ENCODE measurements around the gene DYNLT2. TPM values are rescaled to one million over a fixed set of nuclear protein-coding genes. Genes with fewer than 3 reads are reported as not detected.

The DYNLT2 gene
- total and polyA plus RNA-seq, 7 donors: 0.46 to 2.2 (median 1.9) TPM

DNA sequence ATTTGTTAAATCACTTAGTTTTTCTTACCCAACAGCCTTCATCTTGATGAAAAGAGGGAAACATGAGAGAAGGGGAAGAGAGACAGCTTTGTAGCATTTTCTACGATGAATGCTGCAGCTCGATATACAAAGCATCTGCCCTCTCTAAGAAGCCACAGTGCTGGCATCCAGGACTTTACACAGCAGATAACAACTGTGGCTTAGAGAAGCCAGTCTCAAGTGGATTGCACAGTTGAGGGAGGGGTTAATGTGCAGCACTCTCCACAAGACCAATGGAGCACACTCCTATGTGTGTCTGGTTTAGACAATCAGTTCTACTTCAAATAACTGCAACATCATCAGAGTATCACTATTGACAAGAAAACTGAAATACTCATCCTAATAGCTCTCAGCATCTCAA, 43.6 kb downstream of the DYNLT2 start:
- H3K36me3 ChIP-seq: peaks cover 5 to 70% (median 22%) of the 10 kb centered on the region in 4 donors
- no peak overlapping the region for H3K27ac ChIP-seq
- intact Hi-C loops (cut with DNase I): loop anchor here (10.0 kb wide), 1 partner anchor 753 kb away; no protein-coding TSS in a partner anchor
- 94 to 95% methylated on average over 2 of the region's 2 CpGs for WGBS, 2 donors
- TF ChIP-seq, protein P1, sequence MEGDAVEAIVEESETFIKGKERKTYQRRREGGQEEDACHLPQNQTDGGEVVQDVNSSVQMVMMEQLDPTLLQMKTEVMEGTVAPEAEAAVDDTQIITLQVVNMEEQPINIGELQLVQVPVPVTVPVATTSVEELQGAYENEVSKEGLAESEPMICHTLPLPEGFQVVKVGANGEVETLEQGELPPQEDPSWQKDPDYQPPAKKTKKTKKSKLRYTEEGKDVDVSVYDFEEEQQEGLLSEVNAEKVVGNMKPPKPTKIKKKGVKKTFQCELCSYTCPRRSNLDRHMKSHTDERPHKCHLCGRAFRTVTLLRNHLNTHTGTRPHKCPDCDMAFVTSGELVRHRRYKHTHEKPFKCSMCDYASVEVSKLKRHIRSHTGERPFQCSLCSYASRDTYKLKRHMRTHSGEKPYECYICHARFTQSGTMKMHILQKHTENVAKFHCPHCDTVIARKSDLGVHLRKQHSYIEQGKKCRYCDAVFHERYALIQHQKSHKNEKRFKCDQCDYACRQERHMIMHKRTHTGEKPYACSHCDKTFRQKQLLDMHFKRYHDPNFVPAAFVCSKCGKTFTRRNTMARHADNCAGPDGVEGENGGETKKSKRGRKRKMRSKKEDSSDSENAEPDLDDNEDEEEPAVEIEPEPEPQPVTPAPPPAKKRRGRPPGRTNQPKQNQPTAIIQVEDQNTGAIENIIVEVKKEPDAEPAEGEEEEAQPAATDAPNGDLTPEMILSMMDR (IDR thresholded peaks at IDR 0.05): no peak
- H3K27me3 ChIP-seq: no peaks in the 10 kb centered on the region
- peaks cover 0 to 33% (median 27%) of the 10 kb centered on the region in 4 donors for H3K4me1 ChIP-seq
- H3K9me3 ChIP-seq: no peaks in the 10 kb centered on the region
- H3K4me3 ChIP-seq: no peak overlapping the region
- no peak for DNase-seq

DNA sequence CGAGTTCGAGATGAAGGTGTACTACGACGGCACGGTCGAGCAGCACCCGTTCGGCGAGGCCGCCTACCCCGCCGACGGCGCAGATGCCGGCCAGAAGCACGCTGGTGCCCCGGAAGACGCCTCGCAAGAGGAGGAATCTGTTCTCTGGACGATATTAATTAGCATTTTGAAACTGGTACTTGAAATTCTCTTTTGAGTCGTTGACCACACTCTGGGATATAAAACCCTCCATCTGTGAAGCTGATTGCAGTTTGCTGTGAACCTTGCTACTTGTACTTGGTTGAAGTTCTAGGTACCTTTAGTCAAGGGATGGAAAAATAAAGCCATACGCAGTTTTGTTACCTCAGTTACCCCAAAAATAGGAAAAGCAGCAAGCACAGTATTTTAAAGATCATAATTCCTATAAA, 48.5 kb downstream of the DYNLT2 start:
- H3K9me3 ChIP-seq: no peaks in the 10 kb centered on the region
- no peak for DNase-seq
- H3K36me3 ChIP-seq: peaks cover 0 to 25% (median 5%) of the 10 kb centered on the region in 4 donors
- H3K4me1 ChIP-seq: peaks cover 0 to 54% (median 47%) of the 10 kb centered on the region in 4 donors
- peak overlapping the region; percentile 83 to 96 (median 94) for H3K4me3 ChIP-seq
- no peaks in the 10 kb centered on the region for H3K27me3 ChIP-seq
- peak overlapping the region; percentile 92 to 98 (median 98) for H3K27ac ChIP-seq
- TF ChIP-seq EP300 (IDR thresholded peaks at IDR 0.05) (no peak), POLR2AphosphoS5 (IDR thresholded peaks at IDR 0.05) (no peak), POLR2A (IDR thresholded peaks at IDR 0.05) (no peak)
- TF ChIP-seq, protein P1 (IDR thresholded peaks at IDR 0.05): no peak
- intact Hi-C loops (cut with DNase I): loop anchor here (2.0 to 10.0 kb wide), 3 partner anchors 20 to 748 kb away; partner anchors contain the start of genes DYNLT2 and ERMARD
- 2 to 3% methylated on average over 22 of the region's 22 CpGs for WGBS, 2 donors

DNA sequence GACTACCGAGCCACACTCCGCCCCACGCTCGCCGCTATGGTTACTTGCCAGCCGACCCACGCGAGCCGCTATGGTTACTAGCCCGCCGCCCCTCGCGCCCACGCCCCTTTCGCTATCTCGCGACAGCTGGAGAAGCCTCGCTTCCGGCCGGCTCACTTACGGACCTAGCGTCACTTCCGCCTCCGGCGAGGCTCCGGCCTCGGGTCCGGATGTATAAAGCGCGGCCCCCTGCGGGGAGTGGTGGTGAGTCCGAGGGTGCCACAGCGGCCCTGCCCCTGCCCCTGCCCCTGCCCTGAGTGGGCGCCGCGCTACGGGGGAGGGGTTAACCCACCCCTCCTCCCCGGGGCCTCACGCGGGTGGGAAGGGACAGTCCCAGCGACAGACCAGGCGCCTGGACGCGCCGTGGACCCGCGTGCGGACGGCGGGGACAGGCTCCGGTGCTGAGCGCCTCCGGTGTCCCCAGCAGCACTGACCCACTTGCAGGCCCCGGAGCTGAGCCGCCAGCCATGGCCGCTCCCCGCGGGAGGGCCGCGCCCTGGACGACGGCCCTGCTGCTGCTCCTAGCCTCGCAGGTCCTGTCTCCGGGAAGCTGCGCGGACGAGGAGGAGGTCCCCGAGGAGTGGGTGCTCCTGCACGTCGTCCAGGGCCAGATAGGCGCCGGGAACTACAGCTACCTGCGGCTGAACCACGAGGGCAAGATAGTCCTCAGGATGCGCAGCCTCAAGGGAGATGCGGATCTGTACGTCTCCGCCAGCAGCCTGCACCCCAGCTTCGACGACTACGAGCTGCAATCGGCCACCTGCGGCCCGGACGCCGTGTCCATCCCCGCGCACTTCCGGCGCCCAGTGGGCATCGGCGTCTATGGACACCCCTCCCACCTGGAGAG, 49.2 kb downstream of the DYNLT2 start, which contains the start of the genes C6orf120 and WDR27:
C6orf120 (plus strand) TSS at position 173 of the 886 bp plus-strand sequence; CDS start at position 507, 334 bp downstream.
WDR27 (minus strand) TSS at position 76 of the 886 bp plus-strand sequence. CDS start 13,024 bp downstream, outside the sequence.
- H3K4me1 ChIP-seq: peaks cover 0 to 54% (median 47%) of the 10 kb centered on the region in 4 donors
- peak; percentile 98 for DNase-seq
- peak within 1 kb of the TSS; percentile 92 to 98 (median 98) for H3K27ac ChIP-seq
- H3K36me3 ChIP-seq: peaks cover 0 to 18% (median 3%) of the 10 kb centered on the region in 4 donors
- H3K9me3 ChIP-seq: no peaks in the 10 kb centered on the region
- TF ChIP-seq POLR2A (IDR thresholded peaks at IDR 0.05): peak; percentile 94
- peak; percentile 95 to 99 (median 98) for TF ChIP-seq POLR2AphosphoS5 (IDR thresholded peaks at IDR 0.05)
- TF ChIP-seq, protein P1 (IDR thresholded peaks at IDR 0.05): no peak
- TF ChIP-seq EP300 (IDR thresholded peaks at IDR 0.05): no peak
- H3K27me3 ChIP-seq: no peaks in the 10 kb centered on the region
- peak within 1 kb of the TSS; percentile 83 to 96 (median 94) for H3K4me3 ChIP-seq
- intact Hi-C loops (cut with DNase I): loop anchor here (2.0 to 10.0 kb wide), 3 partner anchors 21 to 747 kb away; partner anchors contain the start of genes DYNLT2 and ERMARD
- 0% methylated on average over 92 of the region's 92 CpGs for WGBS, 2 donors

DNA sequence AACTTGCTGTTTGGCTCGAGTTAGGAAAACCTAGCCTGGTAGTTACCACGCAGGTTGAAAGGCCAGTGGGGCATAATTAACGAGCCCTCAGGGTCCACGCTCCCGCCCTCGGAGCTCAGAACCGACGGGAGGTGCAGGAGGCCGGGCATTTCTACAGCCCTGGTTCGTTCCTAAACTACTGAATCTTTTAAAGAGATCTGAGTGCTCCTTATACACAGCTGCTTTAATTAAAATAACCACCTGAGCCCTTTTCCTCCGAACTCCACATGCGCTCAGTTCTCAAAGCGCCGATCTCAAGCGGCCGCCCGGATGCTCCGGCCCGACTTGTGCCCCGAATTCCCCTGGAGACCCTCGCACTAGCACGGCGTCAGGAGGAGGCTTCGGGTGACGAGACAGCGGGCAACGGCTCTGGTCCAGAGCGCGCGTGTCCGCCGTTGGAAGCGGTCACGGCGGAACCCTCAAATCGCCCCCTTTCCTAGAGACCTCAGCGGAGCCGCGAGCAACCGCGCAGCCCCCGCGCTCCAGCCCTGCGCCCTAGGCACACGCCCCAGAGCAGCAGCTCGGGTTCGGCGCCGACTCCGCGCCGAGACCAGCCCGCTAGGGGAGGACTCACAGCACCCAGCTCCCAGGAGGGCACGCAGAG, 49.9 kb downstream of the DYNLT2 start:
- peaks cover 0 to 12% (median 3%) of the 10 kb centered on the region in 4 donors for H3K36me3 ChIP-seq
- no peaks in the 10 kb centered on the region for H3K9me3 ChIP-seq
- DNase-seq: peak; percentile 73
- H3K4me3 ChIP-seq: peak overlapping the region; percentile 83 to 96 (median 94)
- no peaks in the 10 kb centered on the region for H3K27me3 ChIP-seq
- 0% methylated on average over 54 of the region's 54 CpGs for WGBS, 2 donors
- TF ChIP-seq POLR2AphosphoS5 (IDR thresholded peaks at IDR 0.05) (no peak), EP300 (IDR thresholded peaks at IDR 0.05) (no peak), POLR2A (IDR thresholded peaks at IDR 0.05) (no peak)
- TF ChIP-seq, protein P1 (IDR thresholded peaks at IDR 0.05): no peak
- H3K4me1 ChIP-seq: peaks cover 0 to 54% (median 47%) of the 10 kb centered on the region in 4 donors
- peak overlapping the region; percentile 92 to 98 (median 98) for H3K27ac ChIP-seq
- intact Hi-C loops (cut with DNase I): loop anchor here (10.0 kb wide), 1 partner anchor 747 kb away; no protein-coding TSS in a partner anchor
